Endothelial cell (in vitro differentiated cells): ENCODE results near the gene CTDP1. TPM values are rescaled to one million over a fixed set of nuclear protein-coding genes. Genes with fewer than 3 reads are reported as not detected.

Experiments
- DNase-seq: peaks from one replicate; pipeline ENCODE4 v3.0.0; 2021; ENCODE audit warnings: low spot score
- H3K27ac Mint-ChIP-seq: one replicate; pipeline ENCODE4 v1.8.0; 2021; ENCODE audit warnings: mixed read lengths, inconsistent platforms; ENCODE audit not compliant: unreplicated experiment
- H3K27me3 Mint-ChIP-seq: one replicate; pipeline ENCODE4 v1.8.0; 2021; ENCODE audit warnings: mild to moderate bottlenecking, moderate library complexity, mixed read lengths, inconsistent platforms; ENCODE audit not compliant: unreplicated experiment
- H3K36me3 Mint-ChIP-seq: one replicate; pipeline ENCODE4 v1.8.0; 2021; ENCODE audit warnings: mild to moderate bottlenecking, low read depth, mixed read lengths, inconsistent platforms; ENCODE audit not compliant: unreplicated experiment
- H3K4me1 Mint-ChIP-seq: one replicate; pipeline ENCODE4 v1.8.0; 2021; ENCODE audit warnings: mild to moderate bottlenecking, mixed read lengths, inconsistent platforms; ENCODE audit not compliant: unreplicated experiment
- H3K4me3 Mint-ChIP-seq: one replicate; pipeline ENCODE4 v1.8.0; 2021; ENCODE audit warnings: mild to moderate bottlenecking, mixed read lengths, inconsistent platforms; ENCODE audit not compliant: unreplicated experiment
- H3K9me3 Mint-ChIP-seq: one replicate; pipeline ENCODE4 v1.8.0; 2021; ENCODE audit warnings: mixed read lengths, inconsistent platforms; ENCODE audit not compliant: unreplicated experiment
- CTCF ChIP-seq: fragments of 200-600 bp; sonication (generic); IDR thresholded peaks from one replicate; pipeline ENCODE4 v1.5.0; 2021; ENCODE audit warnings: antibody characterized with exemption; ENCODE audit not compliant: unreplicated experiment
- total RNA-seq: library from RNA; stranded (reverse); fragmentation: NEBNext Ultra II Directional; extraction: Animal tissue kit (Norgen Biotek cat#: 25700); gene quantifications from one replicate; pipeline ENCODE4 v1.2.1, GENCODE V29; 2021; ENCODE audit not compliant: unreplicated experiment

Gene CTDP1
- total RNA-seq, 1 donor from 2014 or later: 34.2 TPM

GRCh38 chr18:79695269-79695668, 15.7 kb downstream of the CTDP1 start:
- no peak for DNase-seq
- Mint-ChIP-seq H3K27ac (no peak overlapping the region), H3K9me3 (no peaks in the 10 kb centered on the region), H3K4me1 (peaks cover 2% of the 10 kb centered on the region), H3K27me3 (peaks cover 12% of the 10 kb centered on the region), H3K36me3 (peaks cover 32% of the 10 kb centered on the region), H3K4me3 (no peak overlapping the region)
- no peak for TF ChIP-seq CTCF

GRCh38 chr18:79695856-79696850, 16.6 kb downstream of the CTDP1 start:
- Mint-ChIP-seq H3K27me3 (peaks cover 12% of the 10 kb centered on the region), H3K9me3 (no peaks in the 10 kb centered on the region), H3K4me3 (no peak overlapping the region), H3K36me3 (peaks cover 38% of the 10 kb centered on the region), H3K4me1 (peaks cover 2% of the 10 kb centered on the region), H3K27ac (no peak overlapping the region)
- DNase-seq: no peak
- no peak for TF ChIP-seq CTCF

DNA sequence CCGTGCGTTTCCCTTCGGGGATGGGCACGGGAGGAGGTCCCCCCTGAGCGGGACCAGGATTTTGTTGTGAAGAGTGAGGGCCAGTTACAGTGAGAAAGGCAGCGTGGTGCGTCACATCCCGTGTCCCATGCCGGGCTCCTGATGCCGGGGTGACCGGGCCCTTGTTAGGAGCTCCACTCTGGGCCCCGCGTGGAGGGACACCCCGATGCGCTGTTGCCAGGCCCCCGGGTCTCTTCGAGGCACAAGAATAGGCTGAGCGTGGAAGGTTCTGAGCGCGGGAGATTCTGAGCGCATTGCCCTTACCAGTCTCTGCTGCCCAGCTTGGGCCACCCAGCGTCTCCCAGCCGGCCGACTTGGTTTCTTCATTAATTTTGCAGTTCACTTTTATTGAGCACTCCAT, 17.6 kb downstream of the CTDP1 start:
- H3K36me3 Mint-ChIP-seq: peaks cover 42% of the 10 kb centered on the region
- no peaks in the 10 kb centered on the region for H3K9me3 Mint-ChIP-seq
- peaks cover 12% of the 10 kb centered on the region for H3K27me3 Mint-ChIP-seq
- DNase-seq: no peak
- H3K4me3 Mint-ChIP-seq: no peak overlapping the region
- H3K4me1 Mint-ChIP-seq: peaks cover 1% of the 10 kb centered on the region
- TF ChIP-seq CTCF: no peak
- H3K27ac Mint-ChIP-seq: no peak overlapping the region

GRCh38 chr18:79697976-79698375, 18.4 kb downstream of the CTDP1 start:
- Mint-ChIP-seq H3K27ac (no peak overlapping the region), H3K36me3 (peaks cover 38% of the 10 kb centered on the region), H3K4me1 (no peaks in the 10 kb centered on the region), H3K9me3 (no peaks in the 10 kb centered on the region), H3K27me3 (peaks cover 10% of the 10 kb centered on the region), H3K4me3 (no peak overlapping the region)
- no peak for TF ChIP-seq CTCF
- DNase-seq: no peak
